Thymus (tissue), 11 donors: ENCODE data around the gene PRKCD. TPM values are rescaled to one million over a fixed set of nuclear protein-coding genes. Genes with fewer than 3 reads are reported as not detected.

Source experiments
- DNase-seq, 9 donors: peaks; one replicate each; pipeline ENCODE4 v3.0.0-alpha.2; 2013; ENCODE audit warnings: low spot score in 9 of 9, low read depth in 6 of 9, missing footprints in 1 of 9
- H3K27ac ChIP-seq, 2 donors: one replicate each; pipeline ENCODE4 v1.5.1; 2013; ENCODE audit warnings: control low read depth in 1 of 2, low read depth in 1 of 2, low read length in 1 of 2, mild to moderate bottlenecking in 1 of 2, moderate library complexity in 1 of 2
- H3K27me3 ChIP-seq, 2 donors: one replicate each; pipeline ENCODE4 v1.5.1; 2013; ENCODE audit warnings: low read length in 1 of 2; ENCODE audit not compliant: control insufficient read depth in 2 of 2, insufficient read depth in 1 of 2
- H3K36me3 ChIP-seq, 2 donors: one replicate each; pipeline ENCODE4 v1.5.1; 2013; ENCODE audit warnings: low read length in 1 of 2, mild to moderate bottlenecking in 1 of 2, moderate library complexity in 1 of 2; ENCODE audit not compliant: control insufficient read depth in 2 of 2, insufficient read depth in 2 of 2
- H3K4me1 ChIP-seq, 2 donors: one replicate each; pipeline ENCODE4 v1.5.1; 2013; ENCODE audit warnings: low read length in 2 of 2; ENCODE audit not compliant: control insufficient read depth in 2 of 2, insufficient read depth in 2 of 2
- H3K4me3 ChIP-seq, 2 donors: one replicate each; pipeline ENCODE4 v1.5.1; 2013; ENCODE audit warnings: low read length in 2 of 2, control low read depth in 1 of 2, mild to moderate bottlenecking in 1 of 2
- H3K9me3 ChIP-seq, 2 donors: one replicate each; pipeline ENCODE4 v1.5.1; 2013; ENCODE audit warnings: low read length in 1 of 2, mild to moderate bottlenecking in 1 of 2; ENCODE audit not compliant: control insufficient read depth in 2 of 2, insufficient read depth in 1 of 2
- WGBS: extraction: QIAGEN DNeasy Blood & Tissue Kit; methylation state at CpG from one replicate; pipeline ENCODE4 v1.1.7; 2013; 5-methylcytosine and 5-hydroxymethylcytosine counted together
- polyA plus RNA-seq: library from polyadenylated mRNA; stranded (reverse); fragments of 200-250 nt; gene quantifications from one replicate; pipeline ENCODE4 v1.2.3, GENCODE V29; 2013
- total RNA-seq: library from RNA; stranded (reverse); fragments of 120-200 nt; gene quantifications from one replicate; pipeline ENCODE4 v1.2.4, GENCODE V29; 2013
- donor health status: healthy.

PRKCD gene
- total and polyA plus RNA-seq, 2 donors = 2.4 to 15.3 TPM

DNA sequence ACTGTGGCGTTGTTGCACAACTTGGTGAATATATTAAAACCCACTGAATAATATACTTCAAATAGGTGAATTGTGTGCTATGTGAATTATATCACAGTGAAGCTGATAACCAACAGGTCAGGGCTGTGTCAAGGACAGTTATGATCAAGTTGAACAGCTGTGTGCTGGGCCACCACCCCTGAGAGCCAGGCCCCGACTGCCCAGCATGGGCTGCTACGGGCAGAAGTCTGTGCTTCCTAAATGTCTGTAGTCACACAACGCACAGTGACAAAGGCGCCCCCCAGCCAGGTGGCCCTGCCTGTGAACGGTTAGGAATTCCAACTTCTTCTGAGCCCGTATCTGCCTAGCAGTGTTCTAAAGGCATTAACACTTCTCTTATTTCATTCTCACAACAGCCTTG is 62.0 kb downstream of the PRKCD start:
- no peak overlapping the region for H3K27ac ChIP-seq
- DNase-seq = no peak

DNA sequence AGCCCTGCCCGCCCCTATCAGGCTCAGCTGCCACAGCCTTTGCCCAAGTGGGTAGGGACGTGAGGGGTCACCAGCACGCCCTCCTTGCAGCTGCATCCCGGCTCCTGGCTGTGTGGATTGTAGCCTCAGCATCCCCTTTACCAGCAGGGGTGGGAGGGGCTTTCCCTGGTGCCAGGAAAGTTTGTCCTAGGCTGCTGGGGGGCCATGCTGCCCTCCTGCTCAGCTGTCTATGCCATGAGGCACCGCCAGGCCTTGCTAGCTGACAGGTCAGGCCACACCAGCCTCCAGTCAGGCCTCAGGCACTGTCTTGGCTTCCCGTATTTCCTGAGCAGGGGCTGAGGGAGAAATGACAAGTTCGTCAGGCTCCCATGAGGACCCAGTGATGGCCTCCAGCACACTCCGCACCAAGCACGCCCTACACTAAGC is 62.5 kb downstream of the PRKCD start:
- Histone ChIP-seq H3K4me3 (no peak overlapping the region), H3K27ac (no peak overlapping the region), H3K9me3 (no peaks in the 10 kb centered on the region), H3K4me1 (no peaks in the 10 kb centered on the region), H3K36me3 (peaks cover 56 to 59% of the 10 kb centered on the region in 2 donors), H3K27me3 (no peaks in the 10 kb centered on the region)
- WGBS = 98% methylated on average over 9 of the region's 9 CpGs
- no peak for DNase-seq

More for the DNA sequence above, 62.0 kb downstream of the PRKCD start:
- Histone ChIP-seq H3K27me3 (no peaks in the 10 kb centered on the region), H3K4me1 (peaks cover 0 to 4% of the 10 kb centered on the region in 2 donors), H3K4me3 (no peak overlapping the region), H3K36me3 (peaks cover 50 to 54% of the 10 kb centered on the region in 2 donors), H3K9me3 (no peaks in the 10 kb centered on the region)
- 83% methylated on average over 7 of the region's 7 CpGs for WGBS

DNA sequence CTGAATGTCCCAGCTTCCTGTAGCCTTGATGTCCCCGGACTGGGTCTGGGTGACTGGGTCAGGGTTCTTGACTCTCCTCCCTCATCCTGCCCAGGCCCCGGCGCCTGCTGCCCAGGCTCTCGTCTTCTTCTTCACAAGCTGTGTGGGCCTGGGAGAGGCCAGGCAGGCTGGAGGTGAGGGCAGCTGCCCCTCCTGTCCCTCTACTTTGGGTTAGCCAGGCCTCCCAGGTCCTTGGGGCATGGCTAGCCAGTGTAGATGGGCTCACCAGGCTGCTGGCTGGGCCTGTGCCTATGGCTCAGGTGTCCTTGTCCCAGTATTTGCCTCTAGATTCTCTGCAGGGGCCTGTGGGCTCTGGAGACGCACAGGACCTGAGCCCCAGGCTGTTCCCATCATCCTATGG is 63.0 kb downstream of the PRKCD start:
- Histone ChIP-seq H3K27me3 (no peaks in the 10 kb centered on the region), H3K9me3 (no peaks in the 10 kb centered on the region), H3K27ac (no peak overlapping the region), H3K4me1 (no peaks in the 10 kb centered on the region), H3K36me3 (peaks cover 60 to 64% of the 10 kb centered on the region in 2 donors), H3K4me3 (no peak overlapping the region)
- no peak for DNase-seq
- 98% methylated on average over 5 of the region's 5 CpGs for WGBS

DNA sequence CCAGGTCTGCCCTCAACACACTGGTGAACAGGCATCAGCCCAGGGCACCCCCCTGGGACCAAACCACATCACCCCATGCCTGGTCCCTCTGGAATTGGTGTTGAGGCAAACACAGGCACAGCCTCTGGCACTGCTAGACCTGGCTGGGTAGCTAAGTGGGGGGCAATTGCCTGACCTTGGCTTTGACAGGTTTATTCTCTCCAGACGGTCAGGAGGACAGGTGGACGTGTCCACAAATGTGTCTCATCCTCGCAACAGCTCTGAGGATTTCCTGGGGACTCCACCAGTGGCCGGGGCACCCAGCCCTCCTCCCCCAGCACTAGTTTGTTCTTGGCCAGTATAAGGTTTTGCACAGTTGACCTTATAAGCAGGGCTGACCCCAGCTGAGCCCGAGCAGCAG is 63.5 kb downstream of the PRKCD start:
- H3K9me3 ChIP-seq = no peaks in the 10 kb centered on the region
- H3K27me3 ChIP-seq = no peaks in the 10 kb centered on the region
- H3K4me3 ChIP-seq = no peak overlapping the region
- DNase-seq = no peak
- WGBS = 95% methylated on average over 5 of the region's 5 CpGs
- peaks cover 66 to 69% of the 10 kb centered on the region in 2 donors for H3K36me3 ChIP-seq
- H3K27ac ChIP-seq = no peak overlapping the region
- H3K4me1 ChIP-seq = no peaks in the 10 kb centered on the region

DNA sequence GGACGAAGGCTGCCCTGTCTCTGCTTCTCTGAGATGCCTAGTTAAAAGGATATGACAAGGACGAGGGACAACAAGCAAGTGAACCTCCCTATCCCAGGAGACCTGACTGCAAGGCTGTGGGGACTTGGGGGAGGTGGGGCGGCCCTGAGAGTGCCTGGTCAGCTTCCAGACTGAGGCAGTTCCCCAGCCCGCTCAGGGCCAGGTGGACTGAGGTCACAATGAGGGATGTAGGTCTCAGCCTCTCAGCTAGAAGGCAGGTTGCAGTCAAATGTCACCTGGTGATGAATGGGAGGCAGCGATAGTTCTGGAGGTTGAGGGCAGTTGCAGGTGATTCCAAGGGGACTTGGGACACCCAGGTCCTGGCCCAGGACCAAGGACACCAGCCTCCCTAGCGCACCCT is 64.2 kb downstream of the PRKCD start:
- Histone ChIP-seq H3K4me1 (no peaks in the 10 kb centered on the region), H3K27me3 (no peaks in the 10 kb centered on the region), H3K36me3 (peaks cover 72 to 75% of the 10 kb centered on the region in 2 donors), H3K27ac (no peak overlapping the region), H3K4me3 (no peak overlapping the region), H3K9me3 (no peaks in the 10 kb centered on the region)
- 99% methylated on average over 6 of the region's 6 CpGs for WGBS
- DNase-seq = no peak

DNA sequence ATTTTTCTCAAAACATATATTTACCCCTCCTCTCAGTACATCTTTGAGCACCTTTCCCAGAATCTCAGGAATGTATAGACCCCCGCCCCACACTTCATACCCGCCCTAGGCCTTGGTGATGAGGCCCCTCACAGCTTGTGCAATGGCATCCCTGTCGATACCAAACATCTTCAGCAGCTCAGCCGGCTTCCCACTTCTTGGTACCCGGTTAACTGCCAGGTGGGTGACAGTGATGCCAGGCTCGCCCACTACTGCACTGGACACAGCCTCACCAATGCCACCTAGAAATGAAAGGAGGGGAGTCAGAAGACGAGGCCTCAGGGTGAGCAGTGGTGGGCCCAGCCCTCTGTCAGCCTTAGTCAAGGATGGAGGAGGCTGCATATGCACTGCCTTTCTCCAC is 64.6 kb downstream of the PRKCD start:
- DNase-seq = no peak
- peaks cover 77 to 80% of the 10 kb centered on the region in 2 donors for H3K36me3 ChIP-seq
- no peaks in the 10 kb centered on the region for H3K9me3 ChIP-seq
- 89% methylated on average over 7 of the region's 7 CpGs for WGBS
- H3K4me3 ChIP-seq = no peak overlapping the region
- H3K27me3 ChIP-seq = no peaks in the 10 kb centered on the region
- H3K27ac ChIP-seq = no peak overlapping the region
- H3K4me1 ChIP-seq = no peaks in the 10 kb centered on the region

DNA sequence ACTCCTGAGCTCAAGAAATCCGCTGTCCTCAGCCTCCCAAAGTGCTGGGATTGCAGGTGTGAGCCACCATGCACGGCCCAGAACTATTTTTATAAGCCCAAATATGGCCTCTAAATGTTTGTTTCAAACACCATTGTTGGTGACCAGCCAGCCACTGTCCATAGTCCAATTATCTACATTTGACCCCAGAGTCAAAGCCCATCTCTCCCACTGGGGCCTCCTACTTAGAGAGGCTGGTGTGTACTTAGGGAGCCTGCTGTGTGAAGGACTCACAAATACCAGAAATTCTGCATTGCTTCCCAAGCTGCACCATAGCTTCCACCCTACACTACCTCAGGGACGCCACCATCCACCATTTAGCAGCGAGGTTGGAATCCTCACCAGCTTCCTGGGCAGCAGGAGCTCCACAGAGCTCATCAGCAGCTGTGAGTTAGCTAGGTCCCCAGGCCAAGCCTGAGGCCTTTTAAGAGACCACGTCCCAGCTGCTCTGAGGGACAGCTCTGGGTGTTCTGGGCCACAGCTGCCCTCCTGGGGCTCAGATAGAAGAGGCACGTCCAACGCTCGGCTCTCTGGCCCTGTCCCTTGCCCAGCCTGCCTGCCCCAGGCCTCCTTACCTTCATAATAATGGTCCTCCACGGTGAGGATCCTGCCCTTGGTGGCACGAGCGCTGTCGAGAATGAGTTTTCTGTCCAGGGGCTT is 65.3 kb downstream of the PRKCD start:
- DNase-seq = no peak
- no peak overlapping the region for H3K27ac ChIP-seq
- peaks cover 83 to 86% of the 10 kb centered on the region in 2 donors for H3K36me3 ChIP-seq
- no peaks in the 10 kb centered on the region for H3K9me3 ChIP-seq
- H3K27me3 ChIP-seq = no peaks in the 10 kb centered on the region
- H3K4me1 ChIP-seq = no peaks in the 10 kb centered on the region
- WGBS = 90% methylated on average over 12 of the region's 12 CpGs
- H3K4me3 ChIP-seq = no peak overlapping the region

DNA sequence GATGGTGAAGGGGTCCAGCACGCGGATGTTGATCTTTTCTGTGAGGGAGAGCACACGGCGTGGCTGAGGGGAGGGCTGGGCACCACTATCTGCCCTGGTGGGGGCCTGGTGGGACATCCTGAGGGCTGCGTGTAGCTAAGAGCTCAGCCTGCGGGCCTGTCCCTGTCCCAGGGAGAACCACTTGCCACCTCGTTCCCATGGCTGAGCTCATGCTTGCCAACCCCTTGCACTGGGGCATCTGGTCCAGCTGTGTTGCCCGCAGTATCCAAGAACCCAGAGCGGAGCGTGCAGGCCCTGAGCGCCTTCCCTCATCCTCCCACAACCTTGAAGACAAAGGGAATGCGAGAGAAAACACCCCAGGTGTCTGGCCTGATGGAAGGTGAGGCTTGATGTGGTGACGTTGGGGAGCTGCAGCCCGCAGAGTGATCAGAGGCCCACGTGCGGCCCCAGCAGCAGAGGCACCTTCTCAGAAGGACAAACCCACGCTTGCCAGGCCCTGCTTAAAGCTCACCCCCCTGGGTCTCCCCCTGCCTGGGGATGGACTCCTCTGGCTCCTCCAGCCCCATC is 65.9 kb downstream of the PRKCD start:
- no peak for DNase-seq
- Histone ChIP-seq H3K9me3 (no peaks in the 10 kb centered on the region), H3K27me3 (no peaks in the 10 kb centered on the region), H3K4me3 (no peak overlapping the region), H3K4me1 (no peaks in the 10 kb centered on the region), H3K27ac (no peak overlapping the region), H3K36me3 (peaks cover 89 to 93% of the 10 kb centered on the region in 2 donors)
- WGBS = 96% methylated on average over 17 of the region's 17 CpGs

DNA sequence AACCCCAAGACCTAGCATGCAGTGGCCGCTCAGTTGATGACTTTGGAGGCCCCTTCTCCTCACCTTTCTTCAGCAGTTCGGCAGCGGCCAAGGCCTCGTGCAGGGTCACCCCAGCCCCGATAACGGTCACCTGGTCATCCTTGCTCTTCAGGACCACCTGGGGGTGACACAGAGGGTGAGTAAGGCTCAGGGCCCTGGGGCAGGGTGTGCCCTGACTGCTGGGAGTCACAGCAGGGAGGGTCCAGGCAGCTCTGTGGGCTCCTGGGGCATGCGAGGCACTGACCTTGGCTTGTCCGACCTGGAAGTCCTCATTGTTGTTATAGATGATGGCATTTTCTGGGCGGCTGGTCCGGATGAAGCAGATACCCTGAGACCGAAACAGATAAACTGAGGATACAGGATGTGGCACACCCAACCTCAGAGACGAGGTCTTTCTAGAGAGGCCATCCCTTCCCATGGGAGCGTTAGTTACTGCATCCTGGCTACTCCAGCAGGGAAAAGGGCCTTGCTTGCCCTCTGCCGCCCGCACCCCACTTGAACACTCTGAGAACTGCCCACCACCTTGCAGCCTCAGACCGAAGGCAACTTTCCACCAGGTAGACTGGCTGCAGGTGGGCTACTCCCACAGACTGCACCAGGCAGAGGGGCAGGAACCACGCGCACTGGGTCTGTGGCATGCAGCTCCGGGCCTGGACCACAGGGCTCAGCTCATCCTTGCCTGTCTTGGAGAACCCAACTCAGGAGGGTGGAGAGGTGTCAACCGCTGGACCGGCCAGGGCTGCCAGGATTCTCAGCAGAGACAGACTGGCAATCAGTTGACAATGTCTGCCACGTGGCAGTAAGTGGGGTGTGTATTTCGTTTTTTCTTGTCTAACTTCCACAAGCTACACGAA is 67.2 kb downstream of the PRKCD start:
- WGBS = 92% methylated on average over 24 of the region's 24 CpGs
- H3K4me3 ChIP-seq = no peak overlapping the region
- DNase-seq = no peak
- peaks cover 0 to 1% of the 10 kb centered on the region in 2 donors for H3K9me3 ChIP-seq
- no peak overlapping the region for H3K27ac ChIP-seq
- H3K4me1 ChIP-seq = no peaks in the 10 kb centered on the region
- peaks cover 97 to 100% of the 10 kb centered on the region in 2 donors for H3K36me3 ChIP-seq
- no peaks in the 10 kb centered on the region for H3K27me3 ChIP-seq
